ENCODE data around the gene NECTIN2. TPM values are rescaled to one million over a fixed set of nuclear protein-coding genes. Genes with fewer than 3 reads are reported as not detected.
"Not testable (repeated sequence)": the region's sequence is repeated elsewhere in the genome, so short reads cannot be mapped to it uniquely, and the experiment has no call there.

The NECTIN2 gene
- total RNA-seq, 4 donors from 2014 or later, result 27.6 to 47.8 (median 41.6) TPM

- no peaks in the 10 kb centered on the region for H3K27me3 ChIP-seq
- H3K27ac ChIP-seq, result peak overlapping the region in 2 of 4 donors; percentile 31 to 47
- H3K4me1 ChIP-seq, result no peaks in the 10 kb centered on the region
- peaks cover 0 to 91% of the 10 kb centered on the region in 2 donors for H3K36me3 ChIP-seq
- H3K4me3 ChIP-seq, result no peak overlapping the region
- H3K9me3 ChIP-seq, result no peaks in the 10 kb centered on the region
- no peak for TF ChIP-seq CTCF (IDR thresholded peaks at IDR 0.05)
- no peak for TF ChIP-seq EP300 (IDR thresholded peaks at IDR 0.05)
- TF ChIP-seq POLR2AphosphoS5 (IDR thresholded peaks at IDR 0.05), result no peak
- no peak for TF ChIP-seq POLR2A (IDR thresholded peaks at IDR 0.05)
- WGBS, 2 donors (ENCODE audit: low coverage in 1 of 2), result 56 to 61% methylated on average over 2 to 17 of the region's 22 CpGs
- no peak for ATAC-seq
Measured at GRCh38 chr19:44875666-44876451, 29.8 kb downstream of the NECTIN2 start.

GRCh38 chr19:44876930-44877535, 30.9 kb downstream of the NECTIN2 start:
- TF ChIP-seq POLR2AphosphoS5 (IDR thresholded peaks at IDR 0.05) (no peak), EP300 (IDR thresholded peaks at IDR 0.05) (no peak), POLR2A (IDR thresholded peaks at IDR 0.05) (no peak), CTCF (IDR thresholded peaks at IDR 0.05) (no peak)
- no peak for ATAC-seq
- WGBS, 2 donors (ENCODE audit: low coverage in 1 of 2), result 47 to 81% methylated on average over 3 of the region's 5 CpGs
- Histone ChIP-seq H3K9me3 (no peaks in the 10 kb centered on the region), H3K4me3 (no peak overlapping the region), H3K36me3 (peaks cover 0 to 80% of the 10 kb centered on the region in 2 donors), H3K4me1 (no peaks in the 10 kb centered on the region), H3K27ac (peak overlapping the region in 2 of 4 donors; percentile 10 to 47), H3K27me3 (no peaks in the 10 kb centered on the region)

GRCh38 chr19:44878120-44878865, 32.2 kb downstream of the NECTIN2 start:
- 71% methylated on average over 7 of the region's 26 CpGs; no CpG with 5 or more reads in 1 of the 2 donors for WGBS, 2 donors (ENCODE audit: low coverage in 1 of 2)
- no peaks in the 10 kb centered on the region for H3K4me1 ChIP-seq
- peaks cover 0 to 76% of the 10 kb centered on the region in 2 donors for H3K36me3 ChIP-seq
- H3K27ac ChIP-seq, result no peak overlapping the region
- no peaks in the 10 kb centered on the region for H3K9me3 ChIP-seq
- no peak for ATAC-seq
- TF ChIP-seq POLR2AphosphoS5 (IDR thresholded peaks at IDR 0.05) (no peak), CTCF (IDR thresholded peaks at IDR 0.05) (no peak), POLR2A (IDR thresholded peaks at IDR 0.05) (no peak), EP300 (IDR thresholded peaks at IDR 0.05) (no peak)
- H3K4me3 ChIP-seq, result no peak overlapping the region
- H3K27me3 ChIP-seq, result no peaks in the 10 kb centered on the region

- Histone ChIP-seq H3K9me3 (no peaks in the 10 kb centered on the region), H3K27ac (no peak overlapping the region), H3K4me1 (no peaks in the 10 kb centered on the region), H3K4me3 (no peak overlapping the region), H3K27me3 (no peaks in the 10 kb centered on the region), H3K36me3 (peaks cover 0 to 76% of the 10 kb centered on the region in 2 donors)
- TF ChIP-seq POLR2AphosphoS5 (IDR thresholded peaks at IDR 0.05), result no peak
- no peak for ATAC-seq
- WGBS, 2 donors (ENCODE audit: low coverage in 1 of 2), result 82% methylated on average over 2 of the region's 18 CpGs; no CpG with 5 or more reads in 1 of the 2 donors
Measured at GRCh38 chr19:44879309-44880065, 33.4 kb downstream of the NECTIN2 start.

GRCh38 chr19:44882063-44882462, 36.0 kb downstream of the NECTIN2 start:
- WGBS, 2 donors (ENCODE audit: low coverage in 1 of 2), result 54 to 100% methylated on average over 2 of the region's 15 CpGs
- TF ChIP-seq POLR2A (IDR thresholded peaks at IDR 0.05) (no peak), EP300 (IDR thresholded peaks at IDR 0.05) (no peak), CTCF (IDR thresholded peaks at IDR 0.05) (no peak), POLR2AphosphoS5 (IDR thresholded peaks at IDR 0.05) (no peak)
- Histone ChIP-seq H3K27me3 (no peaks in the 10 kb centered on the region), H3K4me3 (no peak overlapping the region), H3K27ac (no peak overlapping the region), H3K36me3 (peaks cover 0 to 76% of the 10 kb centered on the region in 2 donors), H3K4me1 (no peaks in the 10 kb centered on the region), H3K9me3 (no peaks in the 10 kb centered on the region)
- no peak for ATAC-seq

GRCh38 chr19:44882619-44883397, 36.7 kb downstream of the NECTIN2 start:
- not testable (repeated sequence) for ATAC-seq, H3K4me3 ChIP-seq, H3K27ac ChIP-seq, H3K9me3 ChIP-seq, H3K4me1 ChIP-seq, H3K27me3 ChIP-seq
- 87% methylated on average over 10 to 19 of the region's 19 CpGs for WGBS, 2 donors (ENCODE audit: low coverage in 1 of 2)
- H3K36me3 ChIP-seq, result peaks cover 0 to 76% of the 10 kb centered on the region in 2 donors
